H9 (cell line): Measurements from ENCODE around the gene TERT. TPM values are rescaled to one million over a fixed set of nuclear protein-coding genes. Genes with fewer than 3 reads are reported as not detected.

ENCODE experiments used
- DNase-seq: peaks from one replicate; pipeline ENCODE4 v3.0.0-alpha.2; 2017
- H2AFZ ChIP-seq: one replicate; pipeline ENCODE4 v1.6.1; 2013; ENCODE audit warnings: mild to moderate bottlenecking, low read length, control low read depth, moderate library complexity
- H2AK5ac ChIP-seq: 2 replicates; pipeline ENCODE4 v1.6.1; 2013; ENCODE audit warnings: low read length, control low read depth, mixed read lengths; ENCODE audit not compliant: insufficient read length
- H2BK120ac ChIP-seq: one replicate; pipeline ENCODE4 v1.6.1; 2013; ENCODE audit warnings: low read depth, mild to moderate bottlenecking, low read length, control low read depth, inconsistent platforms; ENCODE audit not compliant: poor library complexity, severe bottlenecking
- H2BK12ac ChIP-seq: 2 replicates; pipeline ENCODE4 v1.6.1; 2013; ENCODE audit warnings: low read length, control low read depth, mixed read lengths, low read depth; ENCODE audit not compliant: insufficient read length
- H2BK15ac ChIP-seq: 2 replicates; pipeline ENCODE4 v1.6.1; 2013; ENCODE audit warnings: low read depth, low read length, control low read depth
- H2BK20ac ChIP-seq: one replicate; pipeline ENCODE4 v1.6.1; 2013; ENCODE audit warnings: low read depth, mild to moderate bottlenecking, low read length, control low read depth, inconsistent platforms; ENCODE audit not compliant: poor library complexity, severe bottlenecking
- H2BK5ac ChIP-seq: 2 replicates; pipeline ENCODE4 v1.6.1; 2013; ENCODE audit warnings: low read length, control low read depth, mixed read lengths; ENCODE audit not compliant: insufficient read length
- H3K14ac ChIP-seq: 2 replicates; pipeline ENCODE4 v1.6.1; 2013; ENCODE audit warnings: low read length, control low read depth; ENCODE audit not compliant: insufficient read depth
- H3K18ac ChIP-seq: 2 replicates; pipeline ENCODE4 v1.6.1; 2013; ENCODE audit warnings: low read depth, mild to moderate bottlenecking, mixed read lengths, low read length, control low read depth; ENCODE audit not compliant: insufficient read length
- H3K23ac ChIP-seq: 2 replicates; pipeline ENCODE4 v1.6.1; 2013; ENCODE audit warnings: low read length, control low read depth, mixed read lengths, low read depth; ENCODE audit not compliant: insufficient read length
- H3K23me2 ChIP-seq: 2 replicates; pipeline ENCODE4 v1.6.1; 2013; ENCODE audit warnings: low read depth, mild to moderate bottlenecking, mixed read lengths, low read length, control low read depth; ENCODE audit not compliant: insufficient read length, poor library complexity, severe bottlenecking
- H3K27ac ChIP-seq: 2 replicates; pipeline ENCODE4 v1.5.1; 2013; ENCODE audit warnings: low read length, control low read depth, mixed read lengths, low read depth; ENCODE audit not compliant: insufficient read length
- H3K27me3 ChIP-seq: 2 replicates; pipeline ENCODE4 v1.6.1; 2013; ENCODE audit warnings: low read length, control low read depth, inconsistent platforms; ENCODE audit not compliant: insufficient read depth
- H3K4ac ChIP-seq: 2 replicates; pipeline ENCODE4 v1.6.1; 2013; ENCODE audit warnings: low read depth, mild to moderate bottlenecking, control low read depth, inconsistent platforms, low read length, moderate library complexity
- H3K4me1 ChIP-seq: 2 replicates; pipeline ENCODE4 v1.6.1; 2013; ENCODE audit warnings: low read length, control low read depth, inconsistent platforms; ENCODE audit not compliant: insufficient read depth
- H3K4me2 ChIP-seq: 2 replicates; pipeline ENCODE4 v1.6.1; 2013; ENCODE audit warnings: low read length, control low read depth, mixed read lengths; ENCODE audit not compliant: insufficient read length, insufficient read depth
- H3K56ac ChIP-seq: 2 replicates; pipeline ENCODE4 v1.6.1; 2013; ENCODE audit warnings: low read depth, mild to moderate bottlenecking, mixed read lengths, low read length, control low read depth; ENCODE audit not compliant: insufficient read length
- H3K79me1 ChIP-seq: 2 replicates; pipeline ENCODE4 v1.6.1; 2013; ENCODE audit warnings: low read depth, mild to moderate bottlenecking, moderate library complexity, low read length, control low read depth, inconsistent platforms; ENCODE audit not compliant: insufficient read depth, poor library complexity, severe bottlenecking
- H3K79me2 ChIP-seq: 2 replicates; pipeline ENCODE4 v1.6.1; 2013; ENCODE audit warnings: low read length, control low read depth, inconsistent platforms; ENCODE audit not compliant: insufficient read depth
- H3K9ac ChIP-seq: 2 replicates; pipeline ENCODE4 v1.6.1; 2013; ENCODE audit warnings: low read length, control low read depth, mixed read lengths; ENCODE audit not compliant: insufficient read length; ENCODE audit errors: extremely low read depth
- H3K9me3 ChIP-seq: one replicate; pipeline ENCODE4 v1.6.1; 2013; ENCODE audit warnings: low read depth, low read length, inconsistent platforms; ENCODE audit not compliant: control insufficient read depth
- H3T11ph ChIP-seq: one replicate; pipeline ENCODE4 v1.6.1; 2013; ENCODE audit warnings: mild to moderate bottlenecking, low read length, control low read depth, inconsistent platforms
- H4K20me1 ChIP-seq: one replicate; pipeline ENCODE4 v1.6.1; 2013; ENCODE audit not compliant: control insufficient read depth, insufficient read length, insufficient read depth
- H4K5ac ChIP-seq: 2 replicates; pipeline ENCODE4 v1.6.1; 2013; ENCODE audit warnings: low read depth, mild to moderate bottlenecking, mixed read lengths, low read length, control low read depth; ENCODE audit not compliant: insufficient read length
- H4K8ac ChIP-seq: replicated peaks from 2 replicates; pipeline ENCODE4 v1.6.1; 2013; ENCODE audit warnings: low read length, control low read depth, mixed read lengths, low read depth; ENCODE audit not compliant: insufficient read length
- H4K91ac ChIP-seq: 2 replicates; pipeline ENCODE4 v1.6.1; 2013; ENCODE audit warnings: low read depth, mild to moderate bottlenecking, moderate library complexity, mixed read lengths, low read length, control low read depth; ENCODE audit not compliant: insufficient read length
- H3K27ac Mint-ChIP-seq, 3 experiments: 2 replicates in 2 of 3; 3 replicates in 1 of 3; pipeline ENCODE4 v1.8.0; 2020 to 2021; ENCODE audit warnings: mixed read lengths in 3 of 3, mild to moderate bottlenecking in 1 of 3, moderate library complexity in 1 of 3
- H3K27me3 Mint-ChIP-seq: 2 replicates; pipeline ENCODE4 v1.8.0; 2021; ENCODE audit warnings: low read depth, mild to moderate bottlenecking, moderate library complexity, mixed read lengths
- H3K36me3 Mint-ChIP-seq, 3 experiments: 2 replicates in 2 of 3; 3 replicates in 1 of 3; pipeline ENCODE4 v1.8.0; 2020 to 2021; ENCODE audit warnings: low read depth in 3 of 3, mixed read lengths in 3 of 3; ENCODE audit not compliant: insufficient read depth in 1 of 3
- H3K4me1 Mint-ChIP-seq, 2 experiments: 2 replicates each; pipeline ENCODE4 v1.8.0; 2020; ENCODE audit warnings: mixed read lengths in 2 of 2
- H3K4me3 Mint-ChIP-seq, 2 experiments: 2 replicates in 1 of 2; 3 replicates in 1 of 2; pipeline ENCODE4 v1.8.0; 2020 to 2021; ENCODE audit warnings: mild to moderate bottlenecking in 2 of 2, mixed read lengths in 2 of 2, moderate library complexity in 1 of 2
- H3K9me3 Mint-ChIP-seq, 2 experiments: 2 replicates in 1 of 2; 3 replicates in 1 of 2; pipeline ENCODE4 v1.8.0; 2020; ENCODE audit warnings: mild to moderate bottlenecking in 2 of 2, mixed read lengths in 2 of 2, moderate library complexity in 1 of 2
- WGBS: extraction: QIAGEN DNeasy Blood & Tissue Kit; methylation state at CpG from one replicate; pipeline ENCODE4 v1.1.7; 2013; ENCODE audit warnings: missing lambda C conversion rate, low lambda C conversion rate, mixed read lengths; ENCODE audit not compliant: insufficient read length; ENCODE audit errors: extremely low coverage; 5-methylcytosine and 5-hydroxymethylcytosine counted together
- total RNA-seq: library from RNA; stranded (reverse); gene quantifications from 2 replicates; pipeline ENCODE4 v1.2.1, GENCODE V29; 2021
- TF ChIP-seq, protein P1 (sequence below): fragments of 200-600 bp; sonication (generic); conservative IDR thresholded peaks from 3 replicates; pipeline ENCODE4 v1.8.0; 2021; ENCODE audit warnings: antibody characterized with exemption, mild to moderate bottlenecking

Gene TERT
- total RNA-seq, 1 experiment from 2014 or later, result 15.5 TPM

DNA sequence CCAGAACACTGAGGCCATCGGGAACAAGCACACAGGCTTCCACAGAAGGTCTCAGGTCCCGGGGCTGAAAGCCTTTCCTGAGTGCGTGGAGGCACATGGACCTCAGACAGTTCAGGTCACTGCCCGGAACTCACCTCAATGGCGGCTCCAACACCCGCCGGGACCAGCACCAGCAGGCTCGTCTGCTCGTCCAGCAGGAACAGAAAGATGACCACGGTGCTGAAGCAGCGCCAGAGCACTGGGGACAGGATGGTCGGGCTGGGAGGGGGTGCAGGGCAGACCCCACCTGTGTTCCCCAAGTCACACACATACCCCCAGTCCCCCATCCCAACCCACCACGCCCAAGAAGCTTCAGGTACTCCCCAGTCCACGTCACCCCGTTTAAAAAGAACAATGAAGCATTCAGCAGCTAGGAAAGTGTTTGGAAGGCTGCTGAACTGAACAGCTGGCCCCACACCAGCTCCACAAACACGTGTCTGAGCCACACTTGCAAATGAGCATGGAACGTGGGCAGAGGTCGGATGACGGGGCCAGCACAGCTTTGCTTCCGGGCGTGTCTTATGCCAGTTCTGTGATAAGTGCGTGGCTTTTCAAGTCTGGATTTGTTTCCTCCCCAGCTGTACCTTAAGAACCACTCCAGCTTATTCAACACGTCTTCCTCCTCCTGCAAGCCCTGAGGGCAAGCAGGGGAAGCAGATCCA, 35.4 kb upstream of the TERT start:
- H2BK12ac ChIP-seq, result no peak overlapping the region
- H3K18ac ChIP-seq, result no peak overlapping the region
- H4K91ac ChIP-seq, result no peak overlapping the region
- H3K4me1 ChIP-seq, result no peaks in the 10 kb centered on the region
- H3K79me1 ChIP-seq, result no peaks in the 10 kb centered on the region
- TF ChIP-seq, protein P1, sequence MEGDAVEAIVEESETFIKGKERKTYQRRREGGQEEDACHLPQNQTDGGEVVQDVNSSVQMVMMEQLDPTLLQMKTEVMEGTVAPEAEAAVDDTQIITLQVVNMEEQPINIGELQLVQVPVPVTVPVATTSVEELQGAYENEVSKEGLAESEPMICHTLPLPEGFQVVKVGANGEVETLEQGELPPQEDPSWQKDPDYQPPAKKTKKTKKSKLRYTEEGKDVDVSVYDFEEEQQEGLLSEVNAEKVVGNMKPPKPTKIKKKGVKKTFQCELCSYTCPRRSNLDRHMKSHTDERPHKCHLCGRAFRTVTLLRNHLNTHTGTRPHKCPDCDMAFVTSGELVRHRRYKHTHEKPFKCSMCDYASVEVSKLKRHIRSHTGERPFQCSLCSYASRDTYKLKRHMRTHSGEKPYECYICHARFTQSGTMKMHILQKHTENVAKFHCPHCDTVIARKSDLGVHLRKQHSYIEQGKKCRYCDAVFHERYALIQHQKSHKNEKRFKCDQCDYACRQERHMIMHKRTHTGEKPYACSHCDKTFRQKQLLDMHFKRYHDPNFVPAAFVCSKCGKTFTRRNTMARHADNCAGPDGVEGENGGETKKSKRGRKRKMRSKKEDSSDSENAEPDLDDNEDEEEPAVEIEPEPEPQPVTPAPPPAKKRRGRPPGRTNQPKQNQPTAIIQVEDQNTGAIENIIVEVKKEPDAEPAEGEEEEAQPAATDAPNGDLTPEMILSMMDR, result no peak
- no peak overlapping the region for H2AK5ac ChIP-seq
- no peaks in the 10 kb centered on the region for H3K27me3 ChIP-seq
- H3K36me3 Mint-ChIP-seq, result peaks cover 64 to 83% (median 78%) of the 10 kb centered on the region in 3 experiments
- no peak overlapping the region for H3K4ac ChIP-seq
- no peak overlapping the region for H4K5ac ChIP-seq
- H3K27me3 Mint-ChIP-seq, result no peaks in the 10 kb centered on the region
- no peak overlapping the region for H3K14ac ChIP-seq
- H4K8ac ChIP-seq, result no peak overlapping the region
- no peak overlapping the region for H3T11ph ChIP-seq
- H3K9ac ChIP-seq, result no peak overlapping the region
- peaks cover 5% of the 10 kb centered on the region in 2 experiments; a peak in 2 of 4 replicates for H3K4me1 Mint-ChIP-seq
- no peak for DNase-seq
- no peak overlapping the region for H3K27ac ChIP-seq
- no peak overlapping the region for H2AFZ ChIP-seq
- no peaks in the 10 kb centered on the region for H3K79me2 ChIP-seq
- H3K9me3 Mint-ChIP-seq, result no peaks in the 10 kb centered on the region; a peak in 2 of 5 replicates
- no peak overlapping the region for H2BK120ac ChIP-seq
- no peak overlapping the region for H3K23ac ChIP-seq
- no peak overlapping the region for H3K56ac ChIP-seq
- no peak overlapping the region for H2BK5ac ChIP-seq
- no peak overlapping the region for H3K4me3 Mint-ChIP-seq
- no peak overlapping the region for H2BK20ac ChIP-seq
- no peak overlapping the region for H3K27ac Mint-ChIP-seq
- no peaks in the 10 kb centered on the region for H3K9me3 ChIP-seq
- H3K4me2 ChIP-seq, result no peak overlapping the region
- H4K20me1 ChIP-seq, result no peaks in the 10 kb centered on the region
- no peaks in the 10 kb centered on the region for H3K23me2 ChIP-seq
- no peak overlapping the region for H2BK15ac ChIP-seq
- WGBS, result no CpG with 5 or more reads among the region's 23 CpGs
